Measurements from ENCODE around the gene GSK3A. TPM values are rescaled to one million over a fixed set of nuclear protein-coding genes. Genes with fewer than 3 reads are reported as not detected.

GSK3A gene
- total and polyA plus RNA-seq, 9 of the 15 experiments (the other 6 are each of a cell fraction or from before 2014, with no cell fraction given), result 0.62 to 90.7 (median 33.3) TPM

GRCh38 chr19:42269478-42270345 is 27.3 kb upstream of the GSK3A start (continued):
- no peak for TF ChIP-seq ZBTB11 (CRISPR knock-in tag; IDR thresholded peaks at IDR 0.05)
- no peak for TF ChIP-seq ELF1 (tag; IDR thresholded peaks at IDR 0.05)
- no peak for TF ChIP-seq PRPF4 (IDR thresholded peaks at IDR 0.05; ENCODE audit: insufficient read depth, low read depth, low read length, poor library complexity, severe bottlenecking)
- peak; percentile 40 for TF ChIP-seq SAP30 (IDR thresholded peaks at IDR 0.05; ENCODE audit: borderline replicate concordance, insufficient read depth, low read depth, low read length, poor library complexity, severe bottlenecking)
- no peak for TF ChIP-seq ZBTB49 (CRISPR knock-in tag; IDR thresholded peaks at IDR 0.05; ENCODE audit: borderline replicate concordance)
- no peak for TF ChIP-seq BHLHE40 (IDR thresholded peaks at IDR 0.05; ENCODE audit: low read length)
- peak; percentile 60; the same call in 1 of the 2 replicates for TF ChIP-seq RBFOX2 (IDR thresholded peaks at IDR 0.05; ENCODE audit: low read depth, low read length)
- no peak for TF ChIP-seq CBFA2T3 (IDR thresholded peaks at IDR 0.05)
- TF ChIP-seq NFRKB (IDR thresholded peaks at IDR 0.05; ENCODE audit: low read depth), result 0 out of 2 replicates have a peak, but pooled peaks have one; percentile 62
- no peak for TF ChIP-seq NCOA2 (IDR thresholded peaks at IDR 0.05; ENCODE audit: partially characterized antibody in 2 of 2)
- no peak for TF ChIP-seq PHB (CRISPR knock-in tag; IDR thresholded peaks at IDR 0.05)
- TF ChIP-seq RCOR1 (IDR thresholded peaks at IDR 0.05; ENCODE audit: borderline replicate concordance in 1 of 2, low read depth in 2 of 2, low read length in 2 of 2), result no peak
- no peak for TF ChIP-seq TAL1 (IDR thresholded peaks at IDR 0.05)
- no peak for TF ChIP-seq CREB5 (CRISPR knock-in tag; IDR thresholded peaks at IDR 0.05)
- no peak for TF ChIP-seq RFX7 (CRISPR knock-in tag; IDR thresholded peaks at IDR 0.05)
